ENCODE data around the gene WDR81.

DNA sequence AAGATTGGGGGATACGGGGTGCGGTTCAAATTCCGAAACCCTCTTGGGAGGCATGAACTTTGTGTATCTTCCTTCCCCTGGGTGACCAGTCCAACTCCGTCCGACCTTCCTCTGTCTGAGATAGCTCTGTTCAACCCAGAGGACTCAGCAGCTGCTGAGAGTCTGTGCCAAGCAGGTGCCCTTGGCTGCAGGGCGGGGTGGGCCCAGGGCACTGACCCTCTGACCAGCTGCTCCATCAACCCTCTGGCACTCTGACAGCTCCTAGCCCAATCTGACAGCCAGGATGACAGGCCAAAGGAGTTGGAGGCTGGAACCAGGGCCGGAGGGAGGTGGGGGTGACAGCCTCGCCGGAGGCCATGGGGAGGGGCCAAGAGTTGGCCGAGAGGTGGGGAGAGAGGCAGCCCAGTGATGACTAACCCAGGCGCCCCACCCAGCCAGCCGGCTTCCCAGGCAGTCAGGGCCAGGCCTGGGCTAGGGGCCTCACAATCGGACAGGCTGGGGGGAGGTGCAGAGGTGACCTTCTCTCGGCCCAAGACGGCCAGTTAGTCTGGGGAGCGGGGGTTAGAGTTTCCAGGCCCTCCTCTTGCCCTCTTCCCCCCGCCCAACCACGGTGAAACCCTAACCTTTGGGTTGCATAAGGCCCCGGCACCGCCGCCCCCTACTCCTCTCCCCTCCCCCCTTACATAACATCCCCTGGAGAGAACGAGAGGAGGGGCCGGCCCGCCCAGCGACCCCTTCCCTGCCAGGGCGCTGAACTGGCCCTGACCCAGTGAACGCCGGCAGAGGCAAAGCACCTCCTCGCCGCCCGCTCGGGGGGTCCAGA is 9.3 kb upstream of the WDR81 start:
- TF ChIP-seq POLR2A (IDR thresholded peaks at IDR 0.05) (peak; percentile 84 to 90), CTCF (IDR thresholded peaks at IDR 0.05) (no peak)

All from adrenal gland (tissue), 5 donors.